HG02840 (cell line): ENCODE measurements around the gene ZYG11A.
"Not testable (repeated sequence)": the region's sequence is repeated elsewhere in the genome, so short reads cannot be mapped to it uniquely, and the experiment has no call there.

Source experiments
- ATAC-seq: cut with Tn5 transposase; IDR thresholded peaks from one replicate; pipeline ENCODE4 v1.9.1; 2021; ENCODE audit warnings: mild to moderate bottlenecking, moderate library complexity, moderate number of reproducible peaks; ENCODE audit not compliant: unreplicated experiment, low FRiP score

ZYG11A gene

DNA sequence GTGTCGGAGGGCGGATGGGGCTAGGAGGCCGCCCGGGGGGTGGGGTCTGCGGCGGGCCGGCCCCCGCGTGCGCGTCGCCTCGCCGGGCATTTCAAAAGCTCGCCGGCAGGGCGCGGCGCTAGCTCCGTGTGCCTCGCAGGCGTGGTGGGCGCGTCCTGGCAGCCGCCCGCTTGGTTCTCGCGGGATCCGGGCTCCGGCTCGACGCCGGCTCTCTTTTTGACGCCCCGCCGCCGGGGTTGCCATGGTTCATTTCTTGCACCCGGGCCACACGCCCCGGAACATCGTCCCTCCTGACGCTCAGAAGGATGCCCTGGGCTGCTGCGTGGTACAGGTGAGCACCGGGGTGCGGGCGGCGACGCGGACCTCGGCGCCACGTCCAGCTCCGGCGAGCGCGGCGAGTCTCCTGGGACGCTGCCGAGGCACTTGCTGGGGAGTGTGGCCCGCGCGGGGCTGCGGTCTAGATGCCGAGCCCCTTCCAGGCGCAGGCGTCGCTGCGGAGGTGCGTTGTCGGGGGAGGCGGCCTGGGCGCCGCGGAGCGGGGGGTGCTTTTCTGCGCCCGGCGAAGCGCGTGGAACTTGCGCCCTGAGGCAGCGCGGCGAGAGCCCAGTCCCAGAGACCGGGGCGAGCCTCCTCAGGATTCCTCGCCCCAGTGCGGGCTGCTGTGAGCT lies at the start of gene ZYG11A:
Gene ZYG11A (plus strand): TSS at position 118 of the 668 bp plus-strand sequence. CDS start 124 bp downstream, at position 242.
- no peak for ATAC-seq

DNA sequence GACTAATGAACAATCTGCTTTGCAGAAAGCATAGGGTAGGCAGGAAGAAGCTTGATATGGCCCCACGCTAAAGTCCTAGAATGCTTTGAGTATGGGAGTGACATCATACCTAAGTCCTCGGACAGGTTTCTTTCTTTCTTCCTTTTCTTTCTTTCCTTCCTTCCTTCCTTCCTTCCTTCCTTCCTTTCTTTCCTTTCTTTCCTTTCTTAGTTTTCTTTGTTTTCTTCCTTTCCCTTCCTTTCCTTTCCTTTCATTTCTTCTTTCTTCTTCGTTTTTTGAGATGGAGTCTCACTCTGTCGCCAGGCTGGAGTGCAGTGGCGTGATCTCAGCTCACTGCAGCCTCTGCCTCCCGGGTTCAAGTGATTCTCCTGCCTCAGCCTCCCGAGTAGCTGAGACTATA lies 48.8 kb upstream of the ZYG11A start:
- not testable (repeated sequence) for ATAC-seq

DNA sequence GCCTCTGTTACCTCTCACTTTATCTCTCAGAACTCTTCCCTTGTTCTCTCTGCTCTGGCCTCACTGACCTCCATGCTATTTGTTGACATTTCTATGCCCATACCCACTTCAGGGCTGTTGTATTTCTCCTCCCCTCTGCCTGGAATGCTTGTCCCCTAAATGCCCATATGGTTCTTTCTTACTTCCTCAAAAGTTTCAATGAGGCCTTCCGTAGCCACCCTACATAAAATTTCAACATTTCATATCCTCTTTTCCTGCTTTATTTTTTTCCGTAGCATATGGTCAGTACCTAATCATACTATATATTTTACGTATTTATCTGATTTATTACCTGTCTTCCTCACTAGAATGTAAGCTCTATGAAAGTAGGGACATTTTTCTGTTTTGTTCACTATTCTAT lies 47.1 kb upstream of the ZYG11A start:
- ATAC-seq, result no peak

DNA sequence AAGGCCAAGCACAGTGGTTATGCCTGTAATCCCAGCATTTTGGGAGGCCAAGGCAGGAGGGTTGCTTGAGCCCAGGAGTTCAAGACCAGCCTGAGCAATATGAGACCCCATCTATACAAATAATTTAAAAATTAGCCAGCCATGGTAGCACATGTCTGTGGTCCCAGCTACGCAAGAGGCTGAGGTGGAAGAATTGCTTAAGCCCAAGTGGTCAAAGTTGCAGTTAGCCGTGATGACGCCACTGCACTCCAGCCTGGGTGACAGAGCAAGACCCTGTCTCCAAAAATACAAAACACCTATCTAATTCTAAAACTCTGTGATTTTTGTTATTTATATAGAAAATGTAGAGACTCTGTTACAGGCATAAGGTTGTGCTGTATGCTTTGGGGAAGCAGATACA lies 44.2 kb upstream of the ZYG11A start:
- ATAC-seq, result no peak

DNA sequence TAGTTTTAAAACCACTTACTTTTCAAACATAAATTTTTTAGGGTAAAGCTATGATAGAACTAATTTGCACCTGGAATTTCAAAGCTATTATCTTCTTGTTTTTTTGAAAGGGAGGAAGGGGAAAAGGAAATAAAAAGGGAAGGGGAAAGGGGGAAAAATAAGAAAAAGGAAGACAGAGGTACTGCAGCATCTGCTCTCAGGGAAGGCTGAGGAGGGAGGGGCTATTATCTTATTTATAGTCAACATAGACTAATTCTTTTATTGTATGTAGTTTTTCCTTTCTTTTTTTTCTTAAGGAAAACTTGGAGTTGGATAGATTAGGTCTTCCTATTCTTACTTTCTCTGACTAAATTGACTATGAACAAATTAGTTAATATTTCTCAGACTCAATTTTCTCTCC lies 41.5 kb upstream of the ZYG11A start:
- ATAC-seq, result no peak

DNA sequence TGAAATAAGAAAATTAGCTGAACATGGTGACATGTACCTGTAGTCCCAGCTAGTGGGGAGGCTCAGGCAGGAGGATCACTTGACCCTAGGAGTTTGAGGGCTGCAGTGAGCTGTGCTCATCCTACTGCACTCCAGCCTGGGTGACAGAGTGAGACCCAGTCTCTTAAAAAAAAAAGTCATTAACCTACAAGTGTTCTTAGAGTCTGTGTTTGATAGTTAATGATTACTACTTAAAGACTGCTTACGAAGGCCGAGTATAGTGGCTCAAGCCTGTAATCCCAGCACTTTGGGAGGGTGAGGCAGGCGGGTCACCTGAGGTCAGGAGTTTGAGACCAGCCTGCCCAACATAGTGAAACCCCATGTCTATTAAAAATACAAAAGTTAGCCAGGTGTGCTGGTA lies 38.5 kb upstream of the ZYG11A start:
- ATAC-seq, result not testable (repeated sequence)

DNA sequence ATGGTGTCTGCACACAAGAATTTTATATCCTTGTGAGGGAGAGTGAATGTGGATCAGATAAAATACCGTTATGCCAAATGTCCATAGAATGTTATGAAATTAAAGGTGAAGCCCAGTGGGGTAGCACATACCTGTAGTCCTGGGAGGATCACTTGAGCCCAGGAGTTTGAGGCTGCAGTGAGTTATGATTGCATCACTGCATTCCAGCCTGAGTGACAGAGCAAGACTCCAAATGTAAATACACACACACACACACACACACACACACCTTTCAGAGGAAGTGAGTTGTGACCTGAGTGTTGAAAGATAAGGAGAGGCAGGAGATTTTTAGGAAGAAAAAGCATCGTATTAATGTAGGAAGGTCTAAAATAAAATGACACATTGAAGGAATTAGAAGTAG lies 28.1 kb upstream of the ZYG11A start:
- ATAC-seq, result no peak

DNA sequence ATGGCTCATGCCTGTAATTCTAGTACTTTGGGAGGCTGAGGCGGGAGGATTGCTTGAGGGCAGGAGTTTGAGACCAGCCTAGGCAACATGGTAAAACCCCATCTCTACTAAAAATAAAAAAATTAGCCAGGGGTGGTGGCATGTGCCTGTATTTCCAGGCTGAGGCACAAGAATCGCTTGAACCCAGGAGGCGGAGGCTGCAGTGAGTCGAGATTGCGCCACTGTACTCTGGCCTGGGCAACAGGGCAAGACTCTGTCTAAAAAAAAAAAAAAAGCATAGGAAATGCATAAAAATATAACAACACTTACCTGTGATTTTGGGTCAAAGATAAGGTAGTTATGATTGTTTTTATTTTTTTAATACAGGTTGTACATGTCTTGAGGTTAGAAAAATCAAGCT lies 21.7 kb upstream of the ZYG11A start:
- ATAC-seq, result not testable (repeated sequence)

DNA sequence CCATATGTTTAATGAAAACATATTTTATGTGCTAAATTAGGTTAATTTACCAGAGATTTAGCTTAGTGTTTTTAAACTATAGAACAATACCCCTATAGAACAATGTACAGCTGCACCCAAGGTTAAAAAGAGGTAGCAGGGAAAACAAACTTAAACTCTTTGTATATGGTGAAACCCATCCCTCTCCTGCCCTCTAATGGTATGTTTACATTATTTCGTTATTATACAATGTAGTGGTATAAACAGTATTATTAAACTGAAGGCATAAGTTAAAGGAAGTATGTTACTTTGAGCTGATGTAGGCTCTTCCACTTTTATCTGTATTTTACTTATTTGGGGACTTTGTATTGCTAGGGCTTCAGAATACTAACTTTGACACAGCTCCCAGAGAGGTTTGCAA lies 16.7 kb upstream of the ZYG11A start:
- no peak for ATAC-seq

DNA sequence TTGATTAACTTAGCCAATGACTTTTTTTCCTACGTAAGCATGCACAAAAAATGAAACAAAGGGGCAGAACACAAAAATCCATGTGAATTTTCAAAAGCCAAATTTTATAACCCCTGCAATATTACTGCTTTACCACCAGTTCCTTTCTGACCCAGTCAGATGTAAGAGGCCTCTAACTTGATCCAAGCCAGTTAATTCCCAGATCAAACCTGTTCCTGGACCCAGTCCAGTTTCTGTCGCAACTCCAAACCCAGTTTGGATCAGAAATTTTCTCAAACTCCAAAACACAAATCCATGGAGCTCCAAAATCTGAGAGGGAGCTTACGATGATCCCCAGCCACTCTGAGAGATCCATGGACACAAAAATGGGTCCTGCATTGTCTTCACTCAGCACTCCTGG lies 7.8 kb upstream of the ZYG11A start:
- no peak for ATAC-seq

DNA sequence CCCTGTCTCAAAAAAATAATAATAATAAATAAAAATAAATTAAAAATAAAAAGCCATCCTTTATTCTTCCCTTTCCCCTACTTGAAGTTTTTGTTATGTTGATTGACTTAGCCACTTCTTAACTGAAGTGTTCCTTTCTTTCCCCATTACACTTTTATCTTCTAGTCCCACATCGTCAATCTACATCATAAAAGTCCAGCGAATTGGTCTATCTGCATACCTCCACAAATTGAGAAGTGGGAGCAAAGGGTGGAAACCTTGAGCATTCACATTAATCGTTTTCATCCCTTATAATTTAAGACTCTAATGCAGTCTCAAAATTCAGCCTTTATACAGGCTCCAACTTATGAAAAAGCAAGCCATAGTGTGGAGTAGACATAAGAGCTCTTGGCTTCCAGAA lies 6.5 kb upstream of the ZYG11A start:
- no peak for ATAC-seq

DNA sequence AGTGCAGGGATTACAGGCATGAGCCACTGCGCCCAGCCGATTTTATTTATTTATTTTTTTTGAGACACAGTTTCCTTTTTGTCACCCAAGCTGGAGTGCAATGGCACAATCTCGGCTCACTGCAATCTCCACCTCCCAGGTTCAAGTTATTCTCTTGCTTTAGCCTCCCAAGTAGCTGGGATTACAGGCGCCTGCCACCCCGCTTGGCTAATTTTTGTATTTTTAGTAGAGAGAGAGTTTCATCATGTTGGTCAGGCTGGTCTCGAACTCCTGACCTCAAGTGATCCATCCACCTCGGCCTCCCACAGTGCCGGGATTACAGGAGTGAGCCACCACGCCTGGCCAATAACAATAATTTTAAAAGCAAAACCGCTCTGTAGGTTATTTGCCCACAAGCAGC lies 3.4 kb upstream of the ZYG11A start:
- ATAC-seq, result not testable (repeated sequence)

DNA sequence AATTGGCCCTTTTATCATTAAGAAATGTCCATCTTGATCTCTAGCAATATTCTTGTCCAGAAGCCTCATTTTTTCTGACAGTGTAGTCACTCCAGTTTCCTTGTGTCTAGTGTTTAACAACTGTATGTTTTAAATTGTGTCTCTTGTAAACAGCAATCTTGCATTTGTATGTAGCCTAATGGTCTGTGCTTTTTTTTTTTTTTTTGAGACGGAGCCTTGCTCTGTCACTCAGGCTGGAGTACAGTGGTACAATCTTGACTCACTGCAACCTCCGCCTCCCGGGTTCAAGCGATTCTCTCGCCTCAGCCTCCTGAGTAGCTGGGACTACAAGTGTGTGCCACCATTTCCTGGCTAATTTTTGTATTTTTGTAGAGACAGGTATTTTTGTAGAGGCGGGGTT lies 2.6 kb downstream of the ZYG11A start:
- ATAC-seq, result not testable (repeated sequence)

DNA sequence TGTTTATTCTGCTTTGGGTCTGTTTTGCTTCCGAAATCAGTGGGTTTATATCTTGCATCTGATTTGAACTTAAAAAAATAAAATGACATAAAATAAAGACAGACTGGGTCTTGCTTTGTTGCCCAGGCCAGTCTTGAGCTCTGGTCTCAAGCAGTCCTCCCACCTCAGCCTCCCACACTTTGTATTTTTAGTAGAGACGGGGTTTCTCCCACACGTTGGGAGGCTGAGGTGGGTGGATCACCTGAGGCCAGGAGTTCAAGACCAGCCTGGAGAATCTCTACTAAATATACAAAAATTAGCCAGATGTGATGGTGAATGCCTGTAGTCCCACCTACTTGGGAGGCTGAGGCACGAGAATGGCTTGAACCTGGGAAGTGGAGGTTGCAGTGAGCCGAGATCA lies 5.9 kb downstream of the ZYG11A start:
- no peak for ATAC-seq

DNA sequence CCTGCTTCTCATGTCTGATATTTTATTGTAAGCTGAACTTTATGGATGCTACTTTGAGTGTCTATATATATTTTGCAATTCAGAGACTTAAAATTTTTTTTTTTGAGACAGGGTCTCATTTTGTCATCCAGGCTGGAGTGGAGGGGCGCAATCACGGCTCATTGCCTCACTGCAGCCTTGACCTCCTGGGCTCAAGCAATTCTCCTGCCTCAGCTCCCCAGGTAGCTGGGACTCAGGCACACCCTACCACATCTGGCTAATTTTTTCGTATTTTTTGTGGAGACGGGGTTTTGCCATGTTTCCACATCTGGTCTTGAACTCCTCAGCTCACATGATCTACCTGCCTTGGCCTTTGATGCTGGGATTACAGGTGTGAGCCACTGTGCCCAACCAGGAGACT lies 8.4 kb downstream of the ZYG11A start:
- ATAC-seq, result no peak

DNA sequence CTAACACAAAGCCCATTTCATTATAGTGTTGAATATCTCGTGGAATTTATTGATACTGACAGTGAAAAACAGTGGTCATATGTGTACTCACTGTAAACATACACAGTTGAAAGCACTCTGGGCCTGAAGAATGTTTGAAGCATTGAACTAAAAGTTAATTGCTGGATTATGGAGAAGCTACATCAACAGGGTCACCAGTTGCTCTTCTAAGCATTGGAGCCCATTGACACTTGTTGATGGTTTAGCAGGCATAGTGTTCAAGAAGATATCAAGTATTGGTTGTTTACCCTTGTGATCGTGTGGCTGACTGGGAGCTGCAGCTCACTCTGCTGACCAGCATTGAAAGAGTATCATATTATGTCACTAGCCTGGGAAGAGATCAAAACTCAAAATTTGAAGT lies 10.3 kb downstream of the ZYG11A start:
- ATAC-seq, result no peak

DNA sequence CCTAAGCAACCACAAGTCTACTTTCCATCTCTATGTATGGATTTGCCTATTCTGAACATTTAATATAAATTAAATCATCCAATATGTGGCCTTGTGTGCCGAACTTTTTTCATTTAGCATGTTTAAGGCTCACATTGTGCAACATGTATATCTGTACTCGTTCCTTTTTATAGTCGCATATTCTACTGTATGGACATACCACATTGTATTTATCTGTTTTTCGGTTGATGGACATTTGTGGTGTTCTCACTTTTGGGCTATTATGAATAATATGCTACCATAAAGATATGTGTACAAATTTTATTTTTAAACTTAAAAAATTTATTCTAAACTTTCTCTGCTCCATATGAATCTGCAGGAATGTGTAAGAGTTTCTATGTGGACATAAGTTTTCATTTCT lies 13.0 kb downstream of the ZYG11A start:
- ATAC-seq, result no peak

DNA sequence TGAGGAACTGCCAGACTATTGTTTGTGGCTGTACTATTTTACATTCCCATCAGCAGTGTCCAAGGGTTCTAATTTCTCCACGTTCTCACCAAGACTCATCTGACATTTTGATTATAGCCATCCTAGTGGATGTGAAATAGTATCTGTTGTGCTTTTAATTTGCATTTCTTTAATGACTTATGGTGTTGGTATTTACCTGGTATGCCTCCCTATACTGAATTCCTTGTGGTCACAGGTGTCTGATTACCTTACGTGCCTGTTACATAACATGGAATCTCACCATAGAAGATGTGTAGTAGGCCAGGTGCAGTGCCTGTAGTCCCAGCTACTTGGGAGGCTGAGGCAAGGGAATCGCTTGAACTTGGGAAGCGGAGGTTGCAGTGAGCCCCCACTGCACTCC lies 13.5 kb downstream of the ZYG11A start:
- ATAC-seq, result no peak

DNA sequence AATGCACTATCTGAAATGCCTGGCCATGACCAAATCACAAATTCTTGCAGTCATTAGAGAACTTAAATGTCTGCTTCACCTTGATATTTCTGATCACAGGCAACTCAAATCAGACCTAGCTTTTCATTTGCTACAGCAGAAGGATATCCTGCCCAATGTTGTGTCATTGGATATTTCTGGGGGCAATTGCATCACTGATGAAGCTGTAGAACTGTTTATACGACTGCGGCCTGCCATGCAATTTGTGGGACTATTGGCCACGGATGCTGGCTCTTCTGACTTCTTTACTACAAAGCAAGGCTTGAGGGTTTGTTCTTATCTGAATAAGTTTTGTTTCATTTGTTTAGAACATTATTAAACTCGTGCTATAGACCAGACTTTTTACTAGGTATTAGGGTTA lies 14.9 kb downstream of the ZYG11A start:
- no peak for ATAC-seq

DNA sequence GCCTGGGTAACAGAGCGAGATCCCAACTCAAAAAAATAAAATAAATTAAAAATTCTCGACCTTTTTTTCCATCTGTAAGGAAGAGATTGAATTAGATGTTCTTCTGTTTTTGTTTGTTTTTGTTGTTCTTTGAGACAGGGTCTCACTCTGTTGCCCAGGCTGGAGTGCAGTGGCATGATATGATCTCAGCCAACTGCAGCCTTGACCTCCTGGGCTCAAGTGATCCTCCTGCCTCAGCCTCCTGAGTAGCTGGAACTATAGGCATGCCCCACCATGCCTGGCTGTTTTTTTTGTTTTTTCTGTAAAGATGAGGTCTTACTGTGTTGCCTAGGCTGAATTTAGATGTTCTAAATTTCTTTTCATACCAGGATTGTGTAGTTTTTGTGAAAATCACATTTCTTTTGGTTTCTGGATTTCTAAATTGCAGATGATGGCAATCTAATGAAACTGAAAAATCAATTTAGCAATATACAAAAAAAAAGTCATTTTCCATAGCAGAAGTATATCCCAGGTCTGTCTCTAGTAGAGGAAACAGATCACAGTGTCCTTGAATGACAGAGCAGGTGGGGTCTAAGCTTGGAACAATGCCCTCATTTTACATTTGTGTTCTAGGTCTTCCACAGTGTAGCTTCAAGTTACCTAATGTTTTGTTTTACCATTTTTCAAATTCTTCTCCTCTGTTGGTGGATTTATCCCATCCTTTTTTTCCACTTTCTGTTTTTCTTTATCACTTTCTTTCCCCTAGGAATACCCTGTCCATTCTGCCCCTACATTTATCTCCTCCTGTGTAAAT lies 20.3 kb downstream of the ZYG11A start:
- no peak for ATAC-seq

DNA sequence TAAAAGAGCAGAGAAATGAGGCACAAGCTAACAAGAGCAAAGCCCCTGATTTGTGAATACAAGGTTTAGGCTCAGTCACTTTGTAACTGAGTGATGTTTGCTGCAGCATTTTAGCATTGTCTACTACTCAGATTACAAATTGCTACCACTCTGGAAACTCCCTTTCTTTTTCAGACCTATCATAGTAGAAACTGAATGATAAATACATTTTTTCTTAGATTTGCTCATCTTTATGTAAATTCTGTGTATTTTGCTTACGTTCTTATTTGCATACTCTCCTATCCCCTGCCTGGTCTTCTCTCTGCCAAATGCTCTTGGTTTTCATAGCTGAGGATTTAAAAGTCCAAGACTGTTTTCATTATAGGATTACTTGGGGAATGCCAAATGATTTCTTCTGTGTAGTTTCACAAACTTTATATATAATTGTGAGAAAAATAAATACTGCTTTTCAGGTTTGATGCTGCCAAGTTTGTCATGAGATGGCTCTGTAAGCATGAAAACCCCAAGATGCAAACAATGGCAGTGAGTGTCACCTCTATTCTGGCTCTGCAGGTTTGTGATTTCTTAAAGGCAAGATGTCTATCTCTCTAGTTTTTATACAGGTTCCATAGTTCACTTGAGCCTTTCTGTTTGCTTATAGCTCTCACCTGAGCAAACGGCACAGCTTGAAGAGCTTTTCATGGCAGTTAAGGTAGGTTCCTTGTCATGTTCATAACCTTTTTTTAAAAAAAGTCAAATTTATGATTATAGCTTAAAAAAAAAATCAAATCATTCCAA lies 24.7 kb downstream of the ZYG11A start:
- ATAC-seq, result peak; percentile 92
